H1 (cell line): Measurements from ENCODE around the gene DDB1. TPM values are rescaled to one million over a fixed set of nuclear protein-coding genes. Genes with fewer than 3 reads are reported as not detected.

ENCODE experiments used
- MAFK ChIP-seq: IDR thresholded peaks from 2 replicates; pipeline ENCODE4 v1.6.1; 2012; ENCODE audit warnings: low read depth, mild to moderate bottlenecking, improper control_type of control experiment, low read length
- SP2 ChIP-seq: IDR thresholded peaks from 2 replicates; pipeline ENCODE4 v1.6.1; 2012; ENCODE audit warnings: mild to moderate bottlenecking, low read length, inconsistent platforms
- TAF1 ChIP-seq: IDR thresholded peaks from 2 replicates; pipeline ENCODE4 v1.6.1; 2011; ENCODE audit warnings: mild to moderate bottlenecking, low read depth, low read length
- TCF12 ChIP-seq: IDR thresholded peaks from 2 replicates; pipeline ENCODE4 v1.6.1; 2011; ENCODE audit warnings: low read depth, mild to moderate bottlenecking, low read length
- polyA plus RNA-seq, 7 experiments: library from polyadenylated mRNA; depleted of rRNA in 3 of 7; stranded (reverse) in 5 of 7; unstranded in 2 of 7; fragments of >200 nt in 5 of 7; fragments of 200-250 nt in 2 of 7; gene quantifications; 1 replicate in 5 of 7; 2 replicates in 1 of 7; 4 replicates in 1 of 7; pipeline versions ENCODE4 v1.2.1 to v1.2.3, GENCODE V29; 2011 to 2013; ENCODE audit warnings: missing spikeins in 2 of 7, mixed read lengths in 2 of 7
- total RNA-seq: library from RNA; stranded (reverse); fragmentation: NEBNext Ultra II Directional; extraction: Animal tissue kit (Norgen Biotek cat#: 25700); gene quantifications from 2 replicates; pipeline ENCODE4 v1.2.1, GENCODE V29; 2021
- TF ChIP-seq, protein P1 (sequence below): fragments of 300-600 bp; sonication (generic); IDR thresholded peaks from 2 replicates; pipeline ENCODE4 v1.7.1; 2012; ENCODE audit warnings: low read length, moderate library complexity, mild to moderate bottlenecking, inconsistent platforms; ENCODE audit not compliant: insufficient replicate concordance

Gene DDB1
- total and polyA plus RNA-seq, 2 of the 8 experiments (the other 6 are each of a cell fraction or from before 2014, with no cell fraction given): 275 to 306 TPM

DNA sequence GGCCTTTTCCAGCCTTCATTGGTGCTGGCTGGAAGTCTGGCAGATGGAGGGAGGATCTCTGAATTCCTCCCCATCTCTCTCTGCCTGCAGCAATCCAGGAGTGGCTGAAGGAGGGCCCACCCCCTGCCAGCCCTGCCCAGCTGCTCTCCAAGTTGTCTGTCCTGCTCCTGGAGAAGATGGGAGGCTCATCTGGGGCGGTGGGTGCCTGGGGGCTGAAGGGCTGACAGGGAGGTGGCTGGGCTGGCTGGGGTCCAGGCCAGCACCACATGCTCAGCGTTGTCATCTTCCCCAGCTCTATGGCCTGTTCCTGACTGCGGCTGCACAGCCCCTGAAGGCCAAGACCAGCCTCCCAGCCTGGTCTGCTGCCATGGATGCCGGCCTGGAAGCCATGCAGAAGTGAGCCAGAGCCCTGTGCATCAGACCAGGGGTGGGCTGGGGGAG lies 12.3 kb upstream of the DDB1 start (continued):
- TF ChIP-seq, protein P1, sequence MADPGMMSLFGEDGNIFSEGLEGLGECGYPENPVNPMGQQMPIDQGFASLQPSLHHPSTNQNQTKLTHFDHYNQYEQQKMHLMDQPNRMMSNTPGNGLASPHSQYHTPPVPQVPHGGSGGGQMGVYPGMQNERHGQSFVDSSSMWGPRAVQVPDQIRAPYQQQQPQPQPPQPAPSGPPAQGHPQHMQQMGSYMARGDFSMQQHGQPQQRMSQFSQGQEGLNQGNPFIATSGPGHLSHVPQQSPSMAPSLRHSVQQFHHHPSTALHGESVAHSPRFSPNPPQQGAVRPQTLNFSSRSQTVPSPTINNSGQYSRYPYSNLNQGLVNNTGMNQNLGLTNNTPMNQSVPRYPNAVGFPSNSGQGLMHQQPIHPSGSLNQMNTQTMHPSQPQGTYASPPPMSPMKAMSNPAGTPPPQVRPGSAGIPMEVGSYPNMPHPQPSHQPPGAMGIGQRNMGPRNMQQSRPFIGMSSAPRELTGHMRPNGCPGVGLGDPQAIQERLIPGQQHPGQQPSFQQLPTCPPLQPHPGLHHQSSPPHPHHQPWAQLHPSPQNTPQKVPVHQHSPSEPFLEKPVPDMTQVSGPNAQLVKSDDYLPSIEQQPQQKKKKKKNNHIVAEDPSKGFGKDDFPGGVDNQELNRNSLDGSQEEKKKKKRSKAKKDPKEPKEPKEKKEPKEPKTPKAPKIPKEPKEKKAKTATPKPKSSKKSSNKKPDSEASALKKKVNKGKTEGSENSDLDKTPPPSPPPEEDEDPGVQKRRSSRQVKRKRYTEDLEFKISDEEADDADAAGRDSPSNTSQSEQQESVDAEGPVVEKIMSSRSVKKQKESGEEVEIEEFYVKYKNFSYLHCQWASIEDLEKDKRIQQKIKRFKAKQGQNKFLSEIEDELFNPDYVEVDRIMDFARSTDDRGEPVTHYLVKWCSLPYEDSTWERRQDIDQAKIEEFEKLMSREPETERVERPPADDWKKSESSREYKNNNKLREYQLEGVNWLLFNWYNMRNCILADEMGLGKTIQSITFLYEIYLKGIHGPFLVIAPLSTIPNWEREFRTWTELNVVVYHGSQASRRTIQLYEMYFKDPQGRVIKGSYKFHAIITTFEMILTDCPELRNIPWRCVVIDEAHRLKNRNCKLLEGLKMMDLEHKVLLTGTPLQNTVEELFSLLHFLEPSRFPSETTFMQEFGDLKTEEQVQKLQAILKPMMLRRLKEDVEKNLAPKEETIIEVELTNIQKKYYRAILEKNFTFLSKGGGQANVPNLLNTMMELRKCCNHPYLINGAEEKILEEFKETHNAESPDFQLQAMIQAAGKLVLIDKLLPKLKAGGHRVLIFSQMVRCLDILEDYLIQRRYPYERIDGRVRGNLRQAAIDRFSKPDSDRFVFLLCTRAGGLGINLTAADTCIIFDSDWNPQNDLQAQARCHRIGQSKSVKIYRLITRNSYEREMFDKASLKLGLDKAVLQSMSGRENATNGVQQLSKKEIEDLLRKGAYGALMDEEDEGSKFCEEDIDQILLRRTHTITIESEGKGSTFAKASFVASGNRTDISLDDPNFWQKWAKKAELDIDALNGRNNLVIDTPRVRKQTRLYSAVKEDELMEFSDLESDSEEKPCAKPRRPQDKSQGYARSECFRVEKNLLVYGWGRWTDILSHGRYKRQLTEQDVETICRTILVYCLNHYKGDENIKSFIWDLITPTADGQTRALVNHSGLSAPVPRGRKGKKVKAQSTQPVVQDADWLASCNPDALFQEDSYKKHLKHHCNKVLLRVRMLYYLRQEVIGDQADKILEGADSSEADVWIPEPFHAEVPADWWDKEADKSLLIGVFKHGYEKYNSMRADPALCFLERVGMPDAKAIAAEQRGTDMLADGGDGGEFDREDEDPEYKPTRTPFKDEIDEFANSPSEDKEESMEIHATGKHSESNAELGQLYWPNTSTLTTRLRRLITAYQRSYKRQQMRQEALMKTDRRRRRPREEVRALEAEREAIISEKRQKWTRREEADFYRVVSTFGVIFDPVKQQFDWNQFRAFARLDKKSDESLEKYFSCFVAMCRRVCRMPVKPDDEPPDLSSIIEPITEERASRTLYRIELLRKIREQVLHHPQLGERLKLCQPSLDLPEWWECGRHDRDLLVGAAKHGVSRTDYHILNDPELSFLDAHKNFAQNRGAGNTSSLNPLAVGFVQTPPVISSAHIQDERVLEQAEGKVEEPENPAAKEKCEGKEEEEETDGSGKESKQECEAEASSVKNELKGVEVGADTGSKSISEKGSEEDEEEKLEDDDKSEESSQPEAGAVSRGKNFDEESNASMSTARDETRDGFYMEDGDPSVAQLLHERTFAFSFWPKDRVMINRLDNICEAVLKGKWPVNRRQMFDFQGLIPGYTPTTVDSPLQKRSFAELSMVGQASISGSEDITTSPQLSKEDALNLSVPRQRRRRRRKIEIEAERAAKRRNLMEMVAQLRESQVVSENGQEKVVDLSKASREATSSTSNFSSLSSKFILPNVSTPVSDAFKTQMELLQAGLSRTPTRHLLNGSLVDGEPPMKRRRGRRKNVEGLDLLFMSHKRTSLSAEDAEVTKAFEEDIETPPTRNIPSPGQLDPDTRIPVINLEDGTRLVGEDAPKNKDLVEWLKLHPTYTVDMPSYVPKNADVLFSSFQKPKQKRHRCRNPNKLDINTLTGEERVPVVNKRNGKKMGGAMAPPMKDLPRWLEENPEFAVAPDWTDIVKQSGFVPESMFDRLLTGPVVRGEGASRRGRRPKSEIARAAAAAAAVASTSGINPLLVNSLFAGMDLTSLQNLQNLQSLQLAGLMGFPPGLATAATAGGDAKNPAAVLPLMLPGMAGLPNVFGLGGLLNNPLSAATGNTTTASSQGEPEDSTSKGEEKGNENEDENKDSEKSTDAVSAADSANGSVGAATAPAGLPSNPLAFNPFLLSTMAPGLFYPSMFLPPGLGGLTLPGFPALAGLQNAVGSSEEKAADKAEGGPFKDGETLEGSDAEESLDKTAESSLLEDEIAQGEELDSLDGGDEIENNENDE: no peak
- TF ChIP-seq TAF1 (no peak), MAFK (no peak), SP2 (no peak), TCF12 (no peak)
- TF ChIP-seq, all 59 proteins: peak for 0
